ENCODE measurements around the gene CNOT4.

DNA sequence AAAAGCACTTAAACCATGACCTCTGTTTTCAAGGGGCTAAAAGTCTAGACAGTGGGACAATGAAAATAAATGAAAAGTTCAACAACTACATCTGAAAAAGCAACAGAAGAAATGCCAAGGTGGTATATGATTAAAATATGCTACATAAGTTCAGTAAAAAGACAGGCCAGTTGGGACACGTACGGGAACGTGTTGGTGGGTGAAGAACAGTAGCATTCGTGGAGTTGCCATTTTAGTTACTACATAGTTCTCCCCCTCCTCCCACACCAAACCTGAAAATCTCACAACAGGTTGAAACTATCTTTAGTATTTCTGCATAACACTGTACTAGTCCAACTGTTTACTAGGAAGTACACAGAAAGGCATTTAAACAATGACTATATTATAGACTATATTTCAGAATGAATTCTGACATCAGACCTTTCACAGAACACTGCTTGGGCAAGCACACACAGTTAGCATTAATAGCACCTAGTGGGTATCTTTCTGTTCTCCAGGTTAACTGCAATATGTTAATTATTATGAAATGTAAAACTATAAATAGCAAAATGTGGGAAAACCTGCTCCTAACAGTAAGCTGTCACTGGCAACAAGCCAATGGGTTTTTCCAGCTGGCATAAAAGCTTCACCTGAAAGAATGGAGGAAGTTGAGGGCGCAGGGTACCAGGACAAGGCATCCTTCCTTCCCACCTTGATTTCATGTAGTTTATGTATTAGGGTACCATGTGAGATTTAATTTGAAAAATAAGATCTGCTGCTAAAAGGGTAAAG is 141.3 kb downstream of the CNOT4 start:
- TF ChIP-seq, protein P1, sequence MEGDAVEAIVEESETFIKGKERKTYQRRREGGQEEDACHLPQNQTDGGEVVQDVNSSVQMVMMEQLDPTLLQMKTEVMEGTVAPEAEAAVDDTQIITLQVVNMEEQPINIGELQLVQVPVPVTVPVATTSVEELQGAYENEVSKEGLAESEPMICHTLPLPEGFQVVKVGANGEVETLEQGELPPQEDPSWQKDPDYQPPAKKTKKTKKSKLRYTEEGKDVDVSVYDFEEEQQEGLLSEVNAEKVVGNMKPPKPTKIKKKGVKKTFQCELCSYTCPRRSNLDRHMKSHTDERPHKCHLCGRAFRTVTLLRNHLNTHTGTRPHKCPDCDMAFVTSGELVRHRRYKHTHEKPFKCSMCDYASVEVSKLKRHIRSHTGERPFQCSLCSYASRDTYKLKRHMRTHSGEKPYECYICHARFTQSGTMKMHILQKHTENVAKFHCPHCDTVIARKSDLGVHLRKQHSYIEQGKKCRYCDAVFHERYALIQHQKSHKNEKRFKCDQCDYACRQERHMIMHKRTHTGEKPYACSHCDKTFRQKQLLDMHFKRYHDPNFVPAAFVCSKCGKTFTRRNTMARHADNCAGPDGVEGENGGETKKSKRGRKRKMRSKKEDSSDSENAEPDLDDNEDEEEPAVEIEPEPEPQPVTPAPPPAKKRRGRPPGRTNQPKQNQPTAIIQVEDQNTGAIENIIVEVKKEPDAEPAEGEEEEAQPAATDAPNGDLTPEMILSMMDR (conservative IDR thresholded peaks at IDR 0.05; ENCODE audit: low read depth, low read length), result no peak
- TF ChIP-seq, protein P2, sequence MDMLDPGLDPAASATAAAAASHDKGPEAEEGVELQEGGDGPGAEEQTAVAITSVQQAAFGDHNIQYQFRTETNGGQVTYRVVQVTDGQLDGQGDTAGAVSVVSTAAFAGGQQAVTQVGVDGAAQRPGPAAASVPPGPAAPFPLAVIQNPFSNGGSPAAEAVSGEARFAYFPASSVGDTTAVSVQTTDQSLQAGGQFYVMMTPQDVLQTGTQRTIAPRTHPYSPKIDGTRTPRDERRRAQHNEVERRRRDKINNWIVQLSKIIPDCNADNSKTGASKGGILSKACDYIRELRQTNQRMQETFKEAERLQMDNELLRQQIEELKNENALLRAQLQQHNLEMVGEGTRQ (IDR thresholded peaks at IDR 0.05; ENCODE audit: low read depth, low read length), result no peak
- TF ChIP-seq MAFK (IDR thresholded peaks at IDR 0.05; ENCODE audit: low read depth, low read length) (no peak), POLR2A (IDR thresholded peaks at IDR 0.05; ENCODE audit: low read depth, low read length) (no peak), SMC3 (IDR thresholded peaks at IDR 0.05; ENCODE audit: low read depth, low read length) (no peak), MXI1 (IDR thresholded peaks at IDR 0.05; ENCODE audit: borderline replicate concordance, low read depth, low read length) (no peak), CHD1 (IDR thresholded peaks at IDR 0.05; ENCODE audit: low read depth, low read length) (no peak), RAD21 (IDR thresholded peaks at IDR 0.05; ENCODE audit: low read length) (no peak), FOS (IDR thresholded peaks at IDR 0.05; ENCODE audit: low read depth, low read length) (no peak), NFE2L2 (IDR thresholded peaks at IDR 0.05; ENCODE audit: low read depth, low read length) (no peak)

Data from IMR-90 (cell line).